Mesenchymal stem cell (in vitro differentiated cells and primary cell): ENCODE measurements around the gene NPAS3.

Source experiments
- DNase-seq: peaks from one replicate; pipeline ENCODE4 v3.0.0-alpha.2; 2013
- H2AFZ ChIP-seq: one replicate; pipeline ENCODE4 v1.6.1; 2013; ENCODE audit warnings: low read depth, mild to moderate bottlenecking, control low read depth, inconsistent platforms, low read length, moderate library complexity
- H2AK5ac ChIP-seq: 2 replicates; pipeline ENCODE4 v1.6.1; 2013; ENCODE audit warnings: low read length, moderate library complexity, mild to moderate bottlenecking, inconsistent platforms; ENCODE audit not compliant: severe bottlenecking
- H2BK120ac ChIP-seq: one replicate; pipeline ENCODE4 v1.6.1; 2013; ENCODE audit warnings: low read depth, mild to moderate bottlenecking, inconsistent platforms, low read length, moderate library complexity
- H2BK12ac ChIP-seq, 2 experiments: one replicate each; pipeline ENCODE4 v1.6.1; 2013; ENCODE audit warnings: inconsistent platforms in 2 of 2, low read length in 2 of 2, mild to moderate bottlenecking in 2 of 2, moderate library complexity in 2 of 2, control low read depth in 1 of 2
- H2BK15ac ChIP-seq: one replicate; pipeline ENCODE4 v1.6.1; 2013; ENCODE audit warnings: mild to moderate bottlenecking, low read depth, inconsistent platforms; ENCODE audit not compliant: poor library complexity, severe bottlenecking
- H2BK5ac ChIP-seq: 2 replicates; pipeline ENCODE4 v1.6.1; 2013; ENCODE audit warnings: low read depth, mild to moderate bottlenecking, low read length, control low read depth, inconsistent platforms; ENCODE audit not compliant: poor library complexity, severe bottlenecking
- H3K14ac ChIP-seq, 2 experiments: one replicate each; pipeline ENCODE4 v1.6.1; 2013; ENCODE audit warnings: inconsistent platforms in 2 of 2, low read length in 2 of 2, control low read depth in 1 of 2, mild to moderate bottlenecking in 1 of 2, moderate library complexity in 1 of 2
- H3K18ac ChIP-seq, 2 experiments: one replicate each; pipeline ENCODE4 v1.6.1; 2013; ENCODE audit warnings: inconsistent platforms in 2 of 2, low read length in 2 of 2, control low read depth in 1 of 2, low read depth in 1 of 2, mild to moderate bottlenecking in 1 of 2
- H3K23ac ChIP-seq, 2 experiments: one replicate each; pipeline ENCODE4 v1.6.1; 2013; ENCODE audit warnings: inconsistent platforms in 2 of 2, low read length in 2 of 2, mild to moderate bottlenecking in 2 of 2, moderate library complexity in 2 of 2, control low read depth in 1 of 2
- H3K27ac ChIP-seq: 2 replicates; pipeline ENCODE4 v1.5.1; 2013; ENCODE audit warnings: mild to moderate bottlenecking, moderate library complexity, low read length, control low read depth, inconsistent platforms; ENCODE audit not compliant: poor library complexity, severe bottlenecking
- H3K27me3 ChIP-seq, 2 experiments: 2 replicates each; pipeline versions ENCODE4 v1.6.1 to v1.7.0; 2013; ENCODE audit warnings: low read length in 2 of 2, mild to moderate bottlenecking in 2 of 2, moderate library complexity in 2 of 2, control low read depth in 1 of 2, inconsistent platforms in 1 of 2; ENCODE audit not compliant: control insufficient read depth in 1 of 2, insufficient read depth in 1 of 2
- H3K36me3 ChIP-seq, 2 experiments: 2 replicates each; pipeline versions ENCODE4 v1.6.1 to v1.7.0; 2013; ENCODE audit warnings: low read length in 2 of 2, control low read depth in 1 of 2, inconsistent platforms in 1 of 2, low read depth in 1 of 2, mild to moderate bottlenecking in 1 of 2; ENCODE audit not compliant: insufficient read depth in 2 of 2, control insufficient read depth in 1 of 2
- H3K4ac ChIP-seq, 2 experiments: one replicate each; pipeline ENCODE4 v1.6.1; 2013; ENCODE audit warnings: inconsistent platforms in 2 of 2, low read length in 2 of 2, mild to moderate bottlenecking in 2 of 2, moderate library complexity in 2 of 2, control low read depth in 1 of 2, low read depth in 1 of 2
- H3K4me1 ChIP-seq: 2 replicates; pipeline ENCODE4 v1.6.1; 2013; ENCODE audit warnings: low read depth, low read length, control low read depth; ENCODE audit not compliant: control insufficient read depth, insufficient read depth
- H3K4me2 ChIP-seq: 2 replicates; pipeline ENCODE4 v1.6.1; 2013; ENCODE audit warnings: low read length, mild to moderate bottlenecking, inconsistent platforms; ENCODE audit not compliant: poor library complexity, severe bottlenecking
- H3K4me3 ChIP-seq, 2 experiments: 2 replicates each; pipeline versions ENCODE4 v1.5.1 to v1.7.0; 2013; ENCODE audit warnings: low read length in 2 of 2, mild to moderate bottlenecking in 2 of 2, control low read depth in 1 of 2, low read depth in 1 of 2; ENCODE audit not compliant: insufficient read depth in 1 of 2
- H3K79me1 ChIP-seq: replicated peaks from 2 replicates; pipeline ENCODE4 v1.6.1; 2013; ENCODE audit warnings: mild to moderate bottlenecking, control low read depth, low read length, inconsistent platforms; ENCODE audit not compliant: poor library complexity, severe bottlenecking
- H3K9ac ChIP-seq: 2 replicates; pipeline ENCODE4 v1.7.0; 2013; ENCODE audit warnings: mild to moderate bottlenecking, low read length, moderate library complexity
- H3K9me3 ChIP-seq: 2 replicates; pipeline ENCODE4 v1.7.0; 2013; ENCODE audit warnings: mild to moderate bottlenecking, low read length; ENCODE audit not compliant: control insufficient read depth
- H4K8ac ChIP-seq: one replicate; pipeline ENCODE4 v1.6.1; 2013; ENCODE audit warnings: inconsistent platforms, mild to moderate bottlenecking, low read length, moderate library complexity
- H4K91ac ChIP-seq: one replicate; pipeline ENCODE4 v1.6.1; 2013; ENCODE audit warnings: mild to moderate bottlenecking, low read length, inconsistent platforms
- WGBS: methylation state at CpG from one replicate; pipeline ENCODE4 v1.1.7; 2013; ENCODE audit warnings: mixed read lengths; 5-methylcytosine and 5-hydroxymethylcytosine counted together

NPAS3 gene

GRCh38 chr14:33756833-33757232, 818.2 kb downstream of the NPAS3 start:
- Histone ChIP-seq H3K27me3 (peaks cover 0 to 4% of the 10 kb centered on the region in 2 experiments), H2BK120ac (no peak overlapping the region), H3K9me3 (no peaks in the 10 kb centered on the region), H4K91ac (no peak overlapping the region), H3K23ac (no peak overlapping the region), H2AK5ac (no peak overlapping the region), H3K18ac (no peak overlapping the region), H2BK12ac (no peak overlapping the region), H3K4me1 (peaks cover 1% of the 10 kb centered on the region), H3K4me2 (no peak overlapping the region), H3K14ac (no peak overlapping the region), H4K8ac (no peak overlapping the region), H3K27ac (no peak overlapping the region), H2BK15ac (no peak overlapping the region), H3K4ac (no peak overlapping the region), H2AFZ (no peak overlapping the region), H3K4me3 (no peak overlapping the region), H3K36me3 (no peaks in the 10 kb centered on the region), H3K9ac (no peak overlapping the region), H3K79me1 (no peaks in the 10 kb centered on the region), H2BK5ac (no peak overlapping the region)
- WGBS: 48% methylated on average over 1 of the region's 1 CpG
- no peak for DNase-seq

- H4K91ac ChIP-seq: no peak overlapping the region
- no peak overlapping the region for H3K9ac ChIP-seq
- no peaks in the 10 kb centered on the region for H3K79me1 ChIP-seq
- no peak overlapping the region for H2BK15ac ChIP-seq
- no peak overlapping the region for H3K18ac ChIP-seq
- no peak overlapping the region for H2BK5ac ChIP-seq
- H3K23ac ChIP-seq: no peak overlapping the region
- no peak for DNase-seq
- H3K27ac ChIP-seq: no peak overlapping the region
- H2AK5ac ChIP-seq: no peak overlapping the region
- H3K9me3 ChIP-seq: no peaks in the 10 kb centered on the region
- no peak overlapping the region for H3K4me3 ChIP-seq
- no peaks in the 10 kb centered on the region for H3K36me3 ChIP-seq
- peaks cover 1% of the 10 kb centered on the region for H3K4me1 ChIP-seq
- H2BK12ac ChIP-seq: no peak overlapping the region
- no peak overlapping the region for H3K14ac ChIP-seq
- H2AFZ ChIP-seq: no peak overlapping the region
- no peak overlapping the region for H3K4ac ChIP-seq
- peaks cover 0 to 4% of the 10 kb centered on the region in 2 experiments for H3K27me3 ChIP-seq
- no peak overlapping the region for H3K4me2 ChIP-seq
- H4K8ac ChIP-seq: no peak overlapping the region
- H2BK120ac ChIP-seq: no peak overlapping the region
Measured at GRCh38 chr14:33758547-33758946, 819.9 kb downstream of the NPAS3 start.

GRCh38 chr14:33762161-33762851, 823.6 kb downstream of the NPAS3 start:
- no peaks in the 10 kb centered on the region for H3K79me1 ChIP-seq
- H4K91ac ChIP-seq: no peak overlapping the region
- no peak overlapping the region for H2BK5ac ChIP-seq
- peaks cover 0 to 4% of the 10 kb centered on the region in 2 experiments for H3K27me3 ChIP-seq
- WGBS: 85% methylated on average over 1 of the region's 4 CpGs
- no peak overlapping the region for H2BK120ac ChIP-seq
- no peak for DNase-seq
- H3K9ac ChIP-seq: no peak overlapping the region
- no peak overlapping the region for H2BK15ac ChIP-seq
- no peak overlapping the region for H3K23ac ChIP-seq
- no peak overlapping the region for H3K27ac ChIP-seq
- no peak overlapping the region for H3K14ac ChIP-seq
- H3K36me3 ChIP-seq: no peaks in the 10 kb centered on the region
- no peaks in the 10 kb centered on the region for H3K9me3 ChIP-seq
- H3K4ac ChIP-seq: no peak overlapping the region
- no peak overlapping the region for H3K4me3 ChIP-seq
- no peak overlapping the region for H3K18ac ChIP-seq
- no peak overlapping the region for H2BK12ac ChIP-seq
- no peak overlapping the region for H2AK5ac ChIP-seq
- no peak overlapping the region for H2AFZ ChIP-seq
- H4K8ac ChIP-seq: no peak overlapping the region
- peaks cover 2% of the 10 kb centered on the region for H3K4me1 ChIP-seq
- H3K4me2 ChIP-seq: no peak overlapping the region

GRCh38 chr14:33764876-33765650, 826.4 kb downstream of the NPAS3 start:
- Histone ChIP-seq H3K27me3 (no peaks in the 10 kb centered on the region), H2AFZ (no peak overlapping the region), H2AK5ac (no peak overlapping the region), H3K23ac (no peak overlapping the region), H2BK15ac (no peak overlapping the region), H2BK5ac (no peak overlapping the region), H3K9me3 (no peaks in the 10 kb centered on the region), H3K4me1 (peaks cover 2% of the 10 kb centered on the region), H3K4ac (no peak overlapping the region), H3K4me3 (no peak overlapping the region), H3K4me2 (no peak overlapping the region), H3K9ac (no peak overlapping the region), H3K79me1 (no peaks in the 10 kb centered on the region), H2BK120ac (no peak overlapping the region), H4K91ac (no peak overlapping the region), H4K8ac (no peak overlapping the region), H3K36me3 (no peaks in the 10 kb centered on the region), H3K27ac (no peak overlapping the region), H3K18ac (no peak overlapping the region), H2BK12ac (no peak overlapping the region), H3K14ac (no peak overlapping the region)
- 36% methylated on average over 3 of the region's 6 CpGs for WGBS
- peak; percentile 44 for DNase-seq
